CD14-positive monocyte (primary cell): ENCODE results near the gene CNOT3. TPM values are rescaled to one million over a fixed set of nuclear protein-coding genes. Genes with fewer than 3 reads are reported as not detected.

Experiments used
- DNase-seq, 3 donors: peaks; one replicate each; pipeline ENCODE4 v3.0.0-alpha.2; 2011 to 2022
- H2AFZ ChIP-seq: 2 replicates; pipeline ENCODE4 v1.6.0; 2012; ENCODE audit warnings: mild to moderate bottlenecking, low read depth, low read length, inconsistent platforms; ENCODE audit not compliant: insufficient read depth, poor library complexity, severe bottlenecking
- H3K27ac ChIP-seq, 2 donors: 1 replicate in 1 of 2; 2 replicates in 1 of 2; pipeline ENCODE4 v1.5.1; 2012 to 2013; ENCODE audit warnings: low read length in 2 of 2, control low read depth in 1 of 2, inconsistent platforms in 1 of 2, low read depth in 1 of 2, mild to moderate bottlenecking in 1 of 2
- H3K27me3 ChIP-seq, 2 donors: one replicate each; pipeline versions ENCODE4 v1.6.0 to v1.6.1; 2011 to 2013; ENCODE audit warnings: low read length in 2 of 2; ENCODE audit not compliant: control insufficient read depth in 2 of 2, insufficient read depth in 2 of 2
- H3K36me3 ChIP-seq, 2 donors: replicated peaks in 1 of 2; 1 replicate in 1 of 2; 2 replicates in 1 of 2; pipeline versions ENCODE4 v1.5.1 to v1.6.1; 2012 to 2013; ENCODE audit warnings: low read length in 2 of 2, control low read depth in 1 of 2, inconsistent platforms in 1 of 2, mild to moderate bottlenecking in 1 of 2; ENCODE audit not compliant: insufficient read depth in 2 of 2, control insufficient read depth in 1 of 2
- H3K4me1 ChIP-seq, 2 donors: 1 replicate in 1 of 2; 2 replicates in 1 of 2; pipeline versions ENCODE4 v1.5.1 to v1.6.1; 2012 to 2013; ENCODE audit warnings: low read length in 2 of 2, control low read depth in 1 of 2, inconsistent platforms in 1 of 2, mild to moderate bottlenecking in 1 of 2, moderate library complexity in 1 of 2; ENCODE audit not compliant: insufficient read depth in 2 of 2, control insufficient read depth in 1 of 2
- H3K4me2 ChIP-seq: replicated peaks from 2 replicates; pipeline ENCODE3; 2012; ENCODE audit warnings: low read length, moderate library complexity, mild to moderate bottlenecking; ENCODE audit not compliant: poor library complexity, severe bottlenecking; ENCODE audit errors: extremely low read depth
- H3K4me3 ChIP-seq, 3 experiments: fragments of 200-600 bp in 1 of 3; sonication (generic) in 1 of 3; replicated peaks in 1 of 3; 1 replicate in 2 of 3; 2 replicates in 1 of 3; pipeline ENCODE4 v1.5.1; 2011 to 2013; ENCODE audit warnings: low read length in 3 of 3, mild to moderate bottlenecking in 3 of 3, control low read depth in 2 of 3, low read depth in 2 of 3, inconsistent platforms in 1 of 3, moderate library complexity in 1 of 3
- H3K79me2 ChIP-seq: 2 replicates; pipeline ENCODE4 v1.6.0; 2012; ENCODE audit warnings: mild to moderate bottlenecking, control low read depth, inconsistent platforms, low read length, moderate library complexity; ENCODE audit not compliant: insufficient read depth
- H3K9ac ChIP-seq: 2 replicates; pipeline ENCODE4 v1.6.0; 2017; ENCODE audit warnings: low read length, mild to moderate bottlenecking; ENCODE audit not compliant: insufficient read depth, poor library complexity, severe bottlenecking
- H3K9me3 ChIP-seq, 2 donors: replicated peaks in 1 of 2; 1 replicate in 1 of 2; 2 replicates in 1 of 2; pipeline versions ENCODE4 v1.5.1 to v1.6.1; 2012 to 2013; ENCODE audit warnings: low read length in 2 of 2, control low read depth in 1 of 2; ENCODE audit not compliant: control insufficient read depth in 1 of 2, insufficient read depth in 1 of 2
- H4K20me1 ChIP-seq: 2 replicates; pipeline ENCODE4 v1.6.0; 2012; ENCODE audit warnings: mild to moderate bottlenecking, low read length, control low read depth, moderate library complexity; ENCODE audit not compliant: insufficient read depth
- H3K27ac Mint-ChIP-seq, 7 donors: one replicate each; pipeline ENCODE4 v1.8.0; 2020; ENCODE audit warnings: mild to moderate bottlenecking in 7 of 7, mixed read lengths in 7 of 7, moderate library complexity in 6 of 7, inconsistent platforms in 2 of 7
- H3K27me3 Mint-ChIP-seq, 3 donors: one replicate each; pipeline ENCODE4 v1.8.0; 2021 to 2022; ENCODE audit warnings: low read depth in 3 of 3, mild to moderate bottlenecking in 3 of 3, mixed read lengths in 3 of 3, moderate library complexity in 3 of 3, inconsistent platforms in 1 of 3
- H3K36me3 Mint-ChIP-seq, 2 donors: one replicate each; pipeline ENCODE4 v1.8.0; 2020; ENCODE audit warnings: mixed read lengths in 2 of 2, inconsistent platforms in 1 of 2, mild to moderate bottlenecking in 1 of 2
- H3K4me1 Mint-ChIP-seq: one replicate; pipeline ENCODE4 v1.8.0; 2020; ENCODE audit warnings: mild to moderate bottlenecking, mixed read lengths
- H3K4me3 Mint-ChIP-seq, 2 donors: one replicate each; pipeline ENCODE4 v1.8.0; 2020; ENCODE audit warnings: mild to moderate bottlenecking in 2 of 2, mixed read lengths in 2 of 2, moderate library complexity in 1 of 2
- H3K9me3 Mint-ChIP-seq, 7 donors: one replicate each; pipeline ENCODE4 v1.8.0; 2020 to 2022; ENCODE audit warnings: mixed read lengths in 7 of 7, mild to moderate bottlenecking in 6 of 7, moderate library complexity in 6 of 7, inconsistent platforms in 2 of 7
- WGBS: methylation state at CpG from one replicate; pipeline ENCODE4 v1.1.5; 2013; ENCODE audit warnings: missing lambda C conversion rate; ENCODE audit not compliant: insufficient coverage; 5-methylcytosine and 5-hydroxymethylcytosine counted together
- intact Hi-C, 2 donors: fragments of 100-400 bp; cut with micrococcal nuclease; formaldehyde crosslinking; loops; one replicate each; pipeline versions ENCODE4 v1.15.0 to v1.15.1; 2023
- polyA plus RNA-seq, 3 donors: library from polyadenylated mRNA; depleted of rRNA in 1 of 3; unstranded in 2 of 3; stranded (reverse) in 1 of 3; fragments of 300-500 nt in 2 of 3; fragments of >200 nt in 1 of 3; fragmentation: Illumina TruSeq in 2 of 3; gene quantifications; 1 replicate in 2 of 3; 2 replicates in 1 of 3; pipeline ENCODE4 v1.2.3, GENCODE V29; 2012 to 2021
- TF ChIP-seq, protein P1 (sequence below): fragments of 200-600 bp; IDR thresholded peaks from one replicate; pipeline ENCODE4 v1.8.0; 2022; ENCODE audit warnings: antibody characterized with exemption, mild to moderate bottlenecking

Gene CNOT3
- polyA plus RNA-seq, 3 donors, result 3.0 to 22.5 (median 4.2) TPM

DNA sequence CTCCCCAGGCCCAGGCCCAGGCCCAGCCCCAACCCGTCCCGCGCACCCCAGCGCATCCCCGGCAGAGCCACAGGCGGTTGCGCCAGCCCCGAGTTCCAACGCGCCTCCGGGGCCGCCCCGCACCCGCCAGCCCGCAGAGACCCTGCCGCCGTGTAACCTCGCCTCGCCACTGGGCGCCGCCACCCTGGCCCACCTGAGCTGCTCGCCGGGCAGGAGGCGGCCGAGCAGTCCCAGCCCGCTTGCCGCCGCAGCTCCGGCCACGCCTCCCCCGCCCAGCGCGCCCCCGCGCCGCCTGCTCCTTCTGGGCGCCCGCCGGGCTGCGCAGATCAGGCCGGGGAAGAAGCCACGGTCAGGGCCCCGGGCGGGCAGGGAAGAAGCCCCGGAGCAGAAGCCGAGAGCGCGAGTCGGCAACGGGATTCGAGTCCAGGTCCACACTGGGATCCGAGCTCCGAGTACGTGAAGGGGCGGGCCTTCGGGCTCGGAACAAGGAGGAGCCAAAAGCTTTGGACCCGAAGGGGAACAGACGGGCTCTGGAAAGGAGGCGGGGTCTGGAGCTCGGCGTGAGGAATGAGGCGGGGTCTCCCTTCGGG lies 51.7 kb downstream of the CNOT3 start, which contains the start of gene MBOAT7:
TSS of gene MBOAT7 (minus strand) at position 436 of the 590 bp plus-strand sequence. CDS start 1,072 bp downstream, outside the sequence.
- H3K4me3 Mint-ChIP-seq, result peak within 1 kb of the TSS; percentile 93 to 95
- WGBS, result under 1% methylated on average over 58 of the region's 64 CpGs
- H4K20me1 ChIP-seq, result peaks cover 46% of the 10 kb centered on the region
- DNase-seq, result no peak
- H3K9ac ChIP-seq, result peak within 1 kb of the TSS; percentile 93
- peaks cover 0 to 2% (median 0%) of the 10 kb centered on the region in 7 donors for H3K9me3 Mint-ChIP-seq
- H3K4me1 ChIP-seq, result peaks cover 30 to 47% of the 10 kb centered on the region in 2 donors
- H3K27ac ChIP-seq, result peak within 1 kb of the TSS; percentile 98 to 99
- H2AFZ ChIP-seq, result peak within 1 kb of the TSS; percentile 73
- no peaks in the 10 kb centered on the region for H3K9me3 ChIP-seq
- peaks cover 0 to 3% (median 1%) of the 10 kb centered on the region in 3 donors for H3K27me3 Mint-ChIP-seq
- peak within 1 kb of the TSS; percentile 99 for H3K4me2 ChIP-seq
- H3K27me3 ChIP-seq, result no peaks in the 10 kb centered on the region
- TF ChIP-seq, protein P1, sequence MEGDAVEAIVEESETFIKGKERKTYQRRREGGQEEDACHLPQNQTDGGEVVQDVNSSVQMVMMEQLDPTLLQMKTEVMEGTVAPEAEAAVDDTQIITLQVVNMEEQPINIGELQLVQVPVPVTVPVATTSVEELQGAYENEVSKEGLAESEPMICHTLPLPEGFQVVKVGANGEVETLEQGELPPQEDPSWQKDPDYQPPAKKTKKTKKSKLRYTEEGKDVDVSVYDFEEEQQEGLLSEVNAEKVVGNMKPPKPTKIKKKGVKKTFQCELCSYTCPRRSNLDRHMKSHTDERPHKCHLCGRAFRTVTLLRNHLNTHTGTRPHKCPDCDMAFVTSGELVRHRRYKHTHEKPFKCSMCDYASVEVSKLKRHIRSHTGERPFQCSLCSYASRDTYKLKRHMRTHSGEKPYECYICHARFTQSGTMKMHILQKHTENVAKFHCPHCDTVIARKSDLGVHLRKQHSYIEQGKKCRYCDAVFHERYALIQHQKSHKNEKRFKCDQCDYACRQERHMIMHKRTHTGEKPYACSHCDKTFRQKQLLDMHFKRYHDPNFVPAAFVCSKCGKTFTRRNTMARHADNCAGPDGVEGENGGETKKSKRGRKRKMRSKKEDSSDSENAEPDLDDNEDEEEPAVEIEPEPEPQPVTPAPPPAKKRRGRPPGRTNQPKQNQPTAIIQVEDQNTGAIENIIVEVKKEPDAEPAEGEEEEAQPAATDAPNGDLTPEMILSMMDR, result no peak
- intact Hi-C loops, result no loop called here
- peaks cover 36% of the 10 kb centered on the region for H3K4me1 Mint-ChIP-seq
- H3K4me3 ChIP-seq, result peak within 1 kb of the TSS; percentile 63 to 97 (median 89)
- peaks cover 31 to 44% of the 10 kb centered on the region in 2 donors for H3K36me3 ChIP-seq
- peaks cover 50% of the 10 kb centered on the region for H3K79me2 ChIP-seq
- H3K27ac Mint-ChIP-seq, result peak within 1 kb of the TSS; percentile 99 to 100 (median 100)
- peaks cover 44 to 54% of the 10 kb centered on the region in 2 donors for H3K36me3 Mint-ChIP-seq

- H2AFZ ChIP-seq, result peak overlapping the region; percentile 73
- H4K20me1 ChIP-seq, result peaks cover 46% of the 10 kb centered on the region
- H3K36me3 Mint-ChIP-seq, result peaks cover 47 to 56% of the 10 kb centered on the region in 2 donors
- H3K27ac Mint-ChIP-seq, result peak overlapping the region; percentile 99 to 100 (median 100)
- peaks cover 0 to 3% (median 1%) of the 10 kb centered on the region in 3 donors for H3K27me3 Mint-ChIP-seq
- H3K4me3 Mint-ChIP-seq, result peak overlapping the region; percentile 93 to 95
- H3K4me1 Mint-ChIP-seq, result peaks cover 36% of the 10 kb centered on the region
- peaks cover 30 to 47% of the 10 kb centered on the region in 2 donors for H3K4me1 ChIP-seq
- peaks cover 0 to 2% (median 0%) of the 10 kb centered on the region in 7 donors for H3K9me3 Mint-ChIP-seq
- peak; percentile 100 for DNase-seq
- peaks cover 50% of the 10 kb centered on the region for H3K79me2 ChIP-seq
- H3K27me3 ChIP-seq, result no peaks in the 10 kb centered on the region
- peak overlapping the region; percentile 99 for H3K4me2 ChIP-seq
- H3K27ac ChIP-seq, result peak overlapping the region; percentile 98 to 99
- WGBS, result under 1% methylated on average over 55 of the region's 65 CpGs
- H3K4me3 ChIP-seq, result peak overlapping the region; percentile 63 to 97 (median 89)
- TF ChIP-seq, protein P1, result no peak
- intact Hi-C loops, result loop anchor here (2.0 to 10.0 kb wide), 3 partner anchors 31 to 1465 kb away; partner anchors contain the start of genes LENG1 (in 1 of the 2), LENG8 (in 1 of the 2) and U2AF2 (in 1 of the 2)
- no peaks in the 10 kb centered on the region for H3K9me3 ChIP-seq
- H3K9ac ChIP-seq, result peak overlapping the region; percentile 93
- H3K36me3 ChIP-seq, result peaks cover 34 to 49% of the 10 kb centered on the region in 2 donors
These were observed 52.4 kb downstream of the CNOT3 start for GRCh38 chr19:54189735-54190502.
